Neural progenitor cell (in vitro differentiated cells): ENCODE measurements around the gene PIGM.

Source experiments
- EZH2 ChIP-seq: fragments of 200-600 bp; sonication (generic); IDR thresholded peaks from 2 replicates; pipeline ENCODE4 v1.6.1; 2017; ENCODE audit warnings: antibody characterized with exemption, mild to moderate bottlenecking, moderate library complexity
- TF ChIP-seq, protein P1 (sequence below): fragments of 200-600 bp; sonication (generic); IDR thresholded peaks from 2 replicates; pipeline ENCODE4 v1.5.1; 2017; ENCODE audit warnings: antibody characterized with exemption, mild to moderate bottlenecking

DNA sequence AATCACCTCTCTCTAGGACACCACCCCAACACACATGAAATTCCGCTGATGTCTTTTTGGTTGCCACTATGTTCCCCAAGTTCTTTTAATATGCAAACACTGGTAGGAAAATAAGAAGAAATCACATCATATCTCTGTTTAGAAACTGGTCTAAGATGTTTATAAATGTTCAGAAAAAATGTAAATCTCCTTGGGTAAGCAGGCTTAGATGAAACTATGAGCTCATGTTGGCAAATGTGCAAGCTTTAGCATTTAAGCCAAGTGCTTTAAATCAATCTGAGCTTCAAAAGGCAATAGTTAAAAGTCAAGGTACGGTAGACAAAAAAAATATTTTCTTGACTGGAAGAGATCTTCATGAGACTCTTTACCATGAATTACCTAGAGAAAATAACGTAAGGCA lies 52.5 kb downstream of the PIGM start:
- TF ChIP-seq, protein P1, sequence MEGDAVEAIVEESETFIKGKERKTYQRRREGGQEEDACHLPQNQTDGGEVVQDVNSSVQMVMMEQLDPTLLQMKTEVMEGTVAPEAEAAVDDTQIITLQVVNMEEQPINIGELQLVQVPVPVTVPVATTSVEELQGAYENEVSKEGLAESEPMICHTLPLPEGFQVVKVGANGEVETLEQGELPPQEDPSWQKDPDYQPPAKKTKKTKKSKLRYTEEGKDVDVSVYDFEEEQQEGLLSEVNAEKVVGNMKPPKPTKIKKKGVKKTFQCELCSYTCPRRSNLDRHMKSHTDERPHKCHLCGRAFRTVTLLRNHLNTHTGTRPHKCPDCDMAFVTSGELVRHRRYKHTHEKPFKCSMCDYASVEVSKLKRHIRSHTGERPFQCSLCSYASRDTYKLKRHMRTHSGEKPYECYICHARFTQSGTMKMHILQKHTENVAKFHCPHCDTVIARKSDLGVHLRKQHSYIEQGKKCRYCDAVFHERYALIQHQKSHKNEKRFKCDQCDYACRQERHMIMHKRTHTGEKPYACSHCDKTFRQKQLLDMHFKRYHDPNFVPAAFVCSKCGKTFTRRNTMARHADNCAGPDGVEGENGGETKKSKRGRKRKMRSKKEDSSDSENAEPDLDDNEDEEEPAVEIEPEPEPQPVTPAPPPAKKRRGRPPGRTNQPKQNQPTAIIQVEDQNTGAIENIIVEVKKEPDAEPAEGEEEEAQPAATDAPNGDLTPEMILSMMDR: no peak
- no peak for TF ChIP-seq EZH2
